Gastrocnemius medialis (tissue), 4 donors: ENCODE results near the gene USP17L24. TPM values are rescaled to one million over a fixed set of nuclear protein-coding genes. Genes with fewer than 3 reads are reported as not detected.
"Not testable (repeated sequence)": the region's sequence is repeated elsewhere in the genome, so short reads cannot be mapped to it uniquely, and the experiment has no call there.

Experiments
- ATAC-seq, 2 donors: fragments of 150-250 bp; one replicate each; pipeline ENCODE4 v1.9.1; 2016
- DNase-seq, 2 donors: peaks; one replicate each; pipeline ENCODE4 v3.0.0-alpha.2; 2019
- H3K27ac ChIP-seq, 4 donors: fragments of 200-600 bp; sonication (generic); 1 replicate in 1 of 4; 2 replicates in 3 of 4; pipeline ENCODE4 v1.5.1; 2016 to 2018; ENCODE audit warnings: mild to moderate bottlenecking in 2 of 4, moderate library complexity in 1 of 4
- H3K27me3 ChIP-seq, 3 donors: fragments of 200-600 bp; sonication (generic) in 2 of 3; 1 replicate in 1 of 3; 2 replicates in 2 of 3; pipeline versions ENCODE4 v1.5.1 to v1.6.0; 2016 to 2019; ENCODE audit warnings: mild to moderate bottlenecking in 1 of 3, moderate library complexity in 1 of 3
- H3K36me3 ChIP-seq, 2 donors: fragments of 200-600 bp; sonication (generic) in 1 of 2; one replicate each; pipeline ENCODE4 v1.5.1; 2017 to 2018
- H3K4me1 ChIP-seq, 2 donors: fragments of 200-600 bp; sonication (generic) in 1 of 2; one replicate each; pipeline ENCODE4 v1.5.1; 2016 to 2017; ENCODE audit warnings: mild to moderate bottlenecking in 2 of 2
- H3K4me3 ChIP-seq, 4 donors: fragments of 200-600 bp; sonication (generic) in 3 of 4; 1 replicate in 1 of 4; 2 replicates in 3 of 4; pipeline ENCODE4 v1.5.1; 2016 to 2019; ENCODE audit warnings: mild to moderate bottlenecking in 2 of 4
- H3K9me3 ChIP-seq, 3 donors: fragments of 200-600 bp; sonication (generic) in 2 of 3; 1 replicate in 1 of 3; 2 replicates in 2 of 3; pipeline ENCODE4 v1.5.1; 2016 to 2019
- in situ Hi-C, 4 donors: fragments of 200-750 bp; cut with MboI; loops; one replicate each; pipeline versions ENCODE4 v1.15.0 to v1.8.0; 2017; ENCODE audit warnings: low sequenced_read_pairs in 4 of 4
- intact Hi-C: fragments of 100-400 bp; cut with DNase I; formaldehyde crosslinking; loops from one replicate; pipeline ENCODE4 v1.15.1; 2023; ENCODE audit warnings: low total_unique reads
- total RNA-seq, 4 donors: library from RNA; depleted of rRNA; stranded (reverse); fragments of >200 nt; gene quantifications; one replicate each; pipeline versions ENCODE4 v1.1.0 to v1.2.3, GENCODE V29; 2016

The USP17L24 gene, protein sequence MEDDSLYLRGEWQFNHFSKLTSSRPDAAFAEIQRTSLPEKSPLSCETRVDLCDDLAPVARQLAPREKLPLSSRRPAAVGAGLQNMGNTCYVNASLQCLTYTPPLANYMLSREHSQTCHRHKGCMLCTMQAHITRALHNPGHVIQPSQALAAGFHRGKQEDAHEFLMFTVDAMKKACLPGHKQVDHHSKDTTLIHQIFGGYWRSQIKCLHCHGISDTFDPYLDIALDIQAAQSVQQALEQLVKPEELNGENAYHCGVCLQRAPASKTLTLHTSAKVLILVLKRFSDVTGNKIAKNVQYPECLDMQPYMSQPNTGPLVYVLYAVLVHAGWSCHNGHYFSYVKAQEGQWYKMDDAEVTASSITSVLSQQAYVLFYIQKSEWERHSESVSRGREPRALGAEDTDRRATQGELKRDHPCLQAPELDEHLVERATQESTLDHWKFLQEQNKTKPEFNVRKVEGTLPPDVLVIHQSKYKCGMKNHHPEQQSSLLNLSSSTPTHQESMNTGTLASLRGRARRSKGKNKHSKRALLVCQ
- total RNA-seq, result not detected

DNA sequence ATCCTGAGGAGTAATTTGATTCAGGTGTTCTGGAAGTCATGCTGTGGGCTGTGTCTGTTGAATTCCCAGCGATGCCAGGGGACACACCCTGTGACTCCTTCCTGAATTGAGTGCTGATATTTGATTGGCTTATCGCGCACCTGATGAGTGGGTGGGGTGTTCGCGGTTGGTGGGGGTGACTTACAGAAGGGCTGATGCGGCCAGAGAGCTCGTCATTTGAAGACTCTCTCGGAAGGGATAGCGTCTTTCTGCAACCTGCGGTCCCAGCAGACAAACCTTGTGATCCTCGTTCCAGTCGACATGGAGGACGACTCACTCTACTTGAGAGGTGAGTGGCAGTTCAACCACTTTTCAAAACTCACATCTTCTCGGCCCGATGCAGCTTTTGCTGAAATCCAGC, at the start of gene USP17L24:
Gene USP17L24, plus strand, starts transcription at position 301 of the 400 bp plus-strand sequence. Its CDS starts 0 bp downstream, at position 301.
- H3K36me3 ChIP-seq, DNase-seq, in situ Hi-C loops, H3K9me3 ChIP-seq, H3K27ac ChIP-seq, H3K4me3 ChIP-seq, intact Hi-C loops, H3K27me3 ChIP-seq, H3K4me1 ChIP-seq, ATAC-seq: not testable (repeated sequence)

DNA sequence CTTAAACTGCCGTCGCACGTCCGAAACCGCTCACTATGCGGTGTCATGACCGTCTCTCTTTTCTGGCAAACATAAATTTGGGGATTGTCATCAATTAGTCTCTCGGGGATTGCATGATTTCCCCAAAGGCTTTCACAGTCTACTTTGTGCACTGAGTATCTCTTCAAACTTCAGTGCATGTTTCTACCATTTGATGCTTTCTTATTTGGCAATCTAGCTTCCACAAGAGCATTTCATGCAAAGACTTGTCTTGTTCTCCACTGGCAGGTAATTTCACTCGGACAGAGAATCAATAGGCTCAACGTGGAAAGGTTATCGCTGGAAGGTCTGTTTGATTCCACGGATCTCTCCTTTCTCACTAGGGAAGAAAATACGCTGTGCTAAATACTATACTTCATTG, 774 bp upstream of the USP17L24 start:
- in situ Hi-C loops, H3K36me3 ChIP-seq, H3K27ac ChIP-seq, DNase-seq, H3K9me3 ChIP-seq, ATAC-seq, H3K4me1 ChIP-seq, H3K4me3 ChIP-seq, intact Hi-C loops, H3K27me3 ChIP-seq: not testable (repeated sequence)

DNA sequence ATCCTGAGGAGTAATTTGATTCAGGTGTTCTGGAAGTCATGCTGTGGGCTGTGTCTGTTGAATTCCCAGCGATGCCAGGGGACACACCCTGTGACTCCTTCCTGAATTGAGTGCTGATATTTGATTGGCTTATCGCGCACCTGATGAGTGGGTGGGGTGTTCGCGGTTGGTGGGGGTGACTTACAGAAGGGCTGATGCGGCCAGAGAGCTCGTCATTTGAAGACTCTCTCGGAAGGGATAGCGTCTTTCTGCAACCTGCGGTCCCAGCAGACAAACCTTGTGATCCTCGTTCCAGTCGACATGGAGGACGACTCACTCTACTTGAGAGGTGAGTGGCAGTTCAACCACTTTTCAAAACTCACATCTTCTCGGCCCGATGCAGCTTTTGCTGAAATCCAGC, 4.6 kb downstream of the USP17L24 start, which contains the start of gene USP17L25:
Gene USP17L25, plus strand, starts transcription at position 301 of the 400 bp plus-strand sequence. Its CDS starts 0 bp downstream, at position 301.
- DNase-seq, H3K4me1 ChIP-seq, H3K4me3 ChIP-seq, ATAC-seq, in situ Hi-C loops, H3K27ac ChIP-seq, H3K27me3 ChIP-seq, H3K36me3 ChIP-seq, intact Hi-C loops, H3K9me3 ChIP-seq: not testable (repeated sequence)

DNA sequence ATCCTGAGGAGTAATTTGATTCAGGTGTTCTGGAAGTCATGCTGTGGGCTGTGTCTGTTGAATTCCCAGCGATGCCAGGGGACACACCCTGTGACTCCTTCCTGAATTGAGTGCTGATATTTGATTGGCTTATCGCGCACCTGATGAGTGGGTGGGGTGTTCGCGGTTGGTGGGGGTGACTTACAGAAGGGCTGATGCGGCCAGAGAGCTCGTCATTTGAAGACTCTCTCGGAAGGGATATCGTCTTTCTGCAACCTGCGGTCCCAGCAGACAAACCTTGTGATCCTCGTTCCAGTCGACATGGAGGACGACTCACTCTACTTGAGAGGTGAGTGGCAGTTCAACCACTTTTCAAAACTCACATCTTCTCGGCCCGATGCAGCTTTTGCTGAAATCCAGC, 9.4 kb downstream of the USP17L24 start, which contains the start of gene USP17L26:
Gene USP17L26, plus strand, starts transcription at position 301 of the 400 bp plus-strand sequence. Its CDS starts 0 bp downstream, at position 301.
- H3K36me3 ChIP-seq, H3K9me3 ChIP-seq, H3K4me3 ChIP-seq, H3K27ac ChIP-seq, H3K4me1 ChIP-seq, in situ Hi-C loops, DNase-seq, H3K27me3 ChIP-seq, ATAC-seq, intact Hi-C loops: not testable (repeated sequence)

DNA sequence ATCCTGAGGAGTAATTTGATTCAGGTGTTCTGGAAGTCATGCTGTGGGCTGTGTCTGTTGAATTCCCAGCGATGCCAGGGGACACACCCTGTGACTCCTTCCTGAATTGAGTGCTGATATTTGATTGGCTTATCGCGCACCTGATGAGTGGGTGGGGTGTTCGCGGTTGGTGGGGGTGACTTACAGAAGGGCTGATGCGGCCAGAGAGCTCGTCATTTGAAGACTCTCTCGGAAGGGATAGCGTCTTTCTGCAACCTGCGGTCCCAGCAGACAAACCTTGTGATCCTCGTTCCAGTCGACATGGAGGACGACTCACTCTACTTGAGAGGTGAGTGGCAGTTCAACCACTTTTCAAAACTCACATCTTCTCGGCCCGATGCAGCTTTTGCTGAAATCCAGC, 14.1 kb downstream of the USP17L24 start, which contains the start of gene USP17L5:
Gene USP17L5, plus strand, starts transcription at position 301 of the 400 bp plus-strand sequence. Its CDS starts 0 bp downstream, at position 301.
- H3K27me3 ChIP-seq, DNase-seq, H3K27ac ChIP-seq, H3K9me3 ChIP-seq, ATAC-seq, H3K36me3 ChIP-seq, H3K4me1 ChIP-seq, H3K4me3 ChIP-seq, in situ Hi-C loops, intact Hi-C loops: not testable (repeated sequence)

DNA sequence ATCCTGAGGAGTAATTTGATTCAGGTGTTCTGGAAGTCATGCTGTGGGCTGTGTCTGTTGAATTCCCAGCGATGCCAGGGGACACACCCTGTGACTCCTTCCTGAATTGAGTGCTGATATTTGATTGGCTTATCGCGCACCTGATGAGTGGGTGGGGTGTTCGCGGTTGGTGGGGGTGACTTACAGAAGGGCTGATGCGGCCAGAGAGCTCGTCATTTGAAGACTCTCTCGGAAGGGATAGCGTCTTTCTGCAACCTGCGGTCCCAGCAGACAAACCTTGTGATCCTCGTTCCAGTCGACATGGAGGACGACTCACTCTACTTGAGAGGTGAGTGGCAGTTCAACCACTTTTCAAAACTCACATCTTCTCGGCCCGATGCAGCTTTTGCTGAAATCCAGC, 18.9 kb downstream of the USP17L24 start, which contains the start of gene USP17L27:
Gene USP17L27, plus strand, starts transcription at position 301 of the 400 bp plus-strand sequence. Its CDS starts 0 bp downstream, at position 301.
- ATAC-seq, H3K4me1 ChIP-seq, H3K9me3 ChIP-seq, H3K4me3 ChIP-seq, H3K36me3 ChIP-seq, DNase-seq, intact Hi-C loops, H3K27ac ChIP-seq, H3K27me3 ChIP-seq, in situ Hi-C loops: not testable (repeated sequence)

DNA sequence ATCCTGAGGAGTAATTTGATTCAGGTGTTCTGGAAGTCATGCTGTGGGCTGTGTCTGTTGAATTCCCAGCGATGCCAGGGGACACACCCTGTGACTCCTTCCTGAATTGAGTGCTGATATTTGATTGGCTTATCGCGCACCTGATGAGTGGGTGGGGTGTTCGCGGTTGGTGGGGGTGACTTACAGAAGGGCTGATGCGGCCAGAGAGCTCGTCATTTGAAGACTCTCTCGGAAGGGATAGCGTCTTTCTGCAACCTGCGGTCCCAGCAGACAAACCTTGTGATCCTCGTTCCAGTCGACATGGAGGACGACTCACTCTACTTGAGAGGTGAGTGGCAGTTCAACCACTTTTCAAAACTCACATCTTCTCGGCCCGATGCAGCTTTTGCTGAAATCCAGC, 23.6 kb downstream of the USP17L24 start, which contains the start of gene USP17L28:
Gene USP17L28, plus strand, starts transcription at position 301 of the 400 bp plus-strand sequence. Its CDS starts 0 bp downstream, at position 301.
- H3K9me3 ChIP-seq, in situ Hi-C loops, DNase-seq, H3K36me3 ChIP-seq, H3K27ac ChIP-seq, H3K27me3 ChIP-seq, intact Hi-C loops, H3K4me1 ChIP-seq, H3K4me3 ChIP-seq, ATAC-seq: not testable (repeated sequence)

DNA sequence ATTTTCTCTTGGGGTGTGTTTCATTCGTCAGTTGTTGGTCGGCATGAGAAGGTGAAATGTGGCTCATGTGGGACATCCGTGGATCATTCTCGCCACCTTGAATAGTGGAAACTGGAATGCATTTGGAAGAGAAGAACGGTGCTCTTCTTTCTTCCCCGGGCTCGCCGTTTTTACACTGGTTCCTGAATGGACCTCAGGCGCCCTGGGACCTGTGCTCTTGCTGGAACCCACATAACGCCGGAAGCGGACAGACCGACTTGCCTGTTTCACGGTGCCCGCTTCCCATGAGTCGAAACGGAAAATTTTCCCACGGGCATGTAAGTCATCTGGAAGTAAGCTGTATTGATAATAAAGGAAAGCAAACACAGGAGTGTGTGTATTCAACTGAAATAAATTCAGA, 25.9 kb downstream of the USP17L24 start:
- H3K4me1 ChIP-seq, intact Hi-C loops, H3K27me3 ChIP-seq, H3K9me3 ChIP-seq, H3K27ac ChIP-seq, DNase-seq, H3K36me3 ChIP-seq, ATAC-seq, H3K4me3 ChIP-seq, in situ Hi-C loops: not testable (repeated sequence)

DNA sequence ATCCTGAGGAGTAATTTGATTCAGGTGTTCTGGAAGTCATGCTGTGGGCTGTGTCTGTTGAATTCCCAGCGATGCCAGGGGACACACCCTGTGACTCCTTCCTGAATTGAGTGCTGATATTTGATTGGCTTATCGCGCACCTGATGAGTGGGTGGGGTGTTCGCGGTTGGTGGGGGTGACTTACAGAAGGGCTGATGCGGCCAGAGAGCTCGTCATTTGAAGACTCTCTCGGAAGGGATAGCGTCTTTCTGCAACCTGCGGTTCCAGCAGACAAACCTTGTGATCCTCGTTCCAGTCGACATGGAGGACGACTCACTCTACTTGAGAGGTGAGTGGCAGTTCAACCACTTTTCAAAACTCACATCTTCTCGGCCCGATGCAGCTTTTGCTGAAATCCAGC, 28.4 kb downstream of the USP17L24 start, which contains the start of gene USP17L29:
Gene USP17L29, plus strand, starts transcription at position 301 of the 400 bp plus-strand sequence. Its CDS starts 0 bp downstream, at position 301.
- ATAC-seq, H3K27ac ChIP-seq, H3K4me1 ChIP-seq, H3K4me3 ChIP-seq, H3K27me3 ChIP-seq, in situ Hi-C loops, DNase-seq, H3K36me3 ChIP-seq, H3K9me3 ChIP-seq, intact Hi-C loops: not testable (repeated sequence)

DNA sequence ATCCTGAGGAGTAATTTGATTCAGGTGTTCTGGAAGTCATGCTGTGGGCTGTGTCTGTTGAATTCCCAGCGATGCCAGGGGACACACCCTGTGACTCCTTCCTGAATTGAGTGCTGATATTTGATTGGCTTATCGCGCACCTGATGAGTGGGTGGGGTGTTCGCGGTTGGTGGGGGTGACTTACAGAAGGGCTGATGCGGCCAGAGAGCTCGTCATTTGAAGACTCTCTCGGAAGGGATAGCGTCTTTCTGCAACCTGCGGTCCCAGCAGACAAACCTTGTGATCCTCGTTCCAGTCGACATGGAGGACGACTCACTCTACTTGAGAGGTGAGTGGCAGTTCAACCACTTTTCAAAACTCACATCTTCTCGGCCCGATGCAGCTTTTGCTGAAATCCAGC, 37.9 kb downstream of the USP17L24 start, which contains the start of gene USP17L30:
Gene USP17L30, plus strand, starts transcription at position 301 of the 400 bp plus-strand sequence. Its CDS starts 0 bp downstream, at position 301.
- H3K27me3 ChIP-seq, intact Hi-C loops, in situ Hi-C loops: not testable (repeated sequence)

More for the DNA sequence above, 37.9 kb downstream of the USP17L24 start, which contains the start of gene USP17L30:
- not testable (repeated sequence) for ATAC-seq, DNase-seq, H3K9me3 ChIP-seq, H3K4me3 ChIP-seq, H3K36me3 ChIP-seq, H3K27ac ChIP-seq, H3K4me1 ChIP-seq
